Measurements from ENCODE around the gene CENPT. TPM values are rescaled to one million over a fixed set of nuclear protein-coding genes. Genes with fewer than 3 reads are reported as not detected.

The CENPT gene
- total and polyA plus RNA-seq, 10 of the 15 experiments (the other 5 are each of a cell fraction or from before 2014, with no cell fraction given), result 1.1 to 45.7 (median 24.5) TPM

DNA sequence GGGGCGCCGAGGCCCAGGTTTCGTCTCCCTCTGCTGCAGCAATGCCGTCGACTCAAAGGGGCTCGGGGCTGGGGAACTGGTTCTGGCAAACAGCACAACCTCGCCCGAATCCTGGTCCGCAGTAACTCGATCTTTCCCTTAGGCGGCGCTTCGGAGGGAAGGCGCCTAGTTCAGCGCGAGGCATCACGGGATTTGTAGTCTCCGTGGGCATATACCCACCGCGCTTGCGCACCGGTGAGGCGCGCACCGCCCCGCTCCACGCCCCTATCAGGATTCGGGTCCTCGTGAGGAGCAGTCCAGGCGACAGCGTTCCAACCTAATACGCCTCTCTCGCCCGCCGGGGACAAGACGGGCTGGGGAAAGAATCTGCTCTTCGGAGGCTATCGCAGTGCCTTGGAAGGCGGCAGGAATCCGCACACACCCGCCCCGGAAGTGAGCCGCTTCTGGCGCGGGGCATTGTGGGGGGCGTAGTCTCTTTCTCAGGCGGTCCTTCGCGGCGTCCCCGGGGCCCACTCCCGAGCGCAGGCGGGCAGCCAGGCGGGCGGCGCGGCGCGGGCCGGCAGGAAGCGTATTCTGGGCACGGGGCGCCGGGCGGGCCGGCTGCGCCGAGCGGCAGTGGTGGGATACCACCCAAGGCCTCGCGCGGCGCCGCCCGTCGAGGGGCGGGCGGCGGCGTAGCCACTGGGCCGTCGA, 5.5 kb downstream of the CENPT start, which contains the start of gene THAP11:
Gene THAP11 (plus strand): TSS at position 505 of the 693 bp plus-strand sequence. CDS start 235 bp downstream, outside the sequence.
- WGBS (ENCODE audit: insufficient coverage, insufficient replicate concordance, low lambda C conversion rate, missing lambda C conversion rate), result under 1% methylated on average over 78 of the region's 83 CpGs
- intact Hi-C loops (cut with micrococcal nuclease; ENCODE audit: unreplicated experiment), result no loop called here
- no TSS peak for BruUV-seq (replicated peaks)
- DNase-seq (ENCODE audit: low read depth, low spot score), result peak; percentile 79
- POLR2A ChIA-PET, result interaction anchor here (0.7 kb wide), 1 partner anchor 276 kb away, joined by 3 read pairs; no protein-coding TSS in a partner anchor
- CTCF ChIA-PET, result interaction anchor here (0.9 to 1.6 kb wide), 5 partner anchors 9 to 94 kb away, joined by 3 to 5 read pairs (median 5); partner anchors contain the start of gene PSMB10
- Histone ChIP-seq H3K79me2 (ENCODE audit: control insufficient read depth, insufficient read depth, low read length) (peaks cover 32% of the 10 kb centered on the region), H3K4me3 (peak within 1 kb of the TSS; percentile 96), H3K27ac (ENCODE audit: control insufficient read depth, insufficient read depth) (peak within 1 kb of the TSS; percentile 97), H3K27me3 (replicated peaks in 1 of 2; ENCODE audit: control insufficient read depth in 2 of 2, insufficient read depth in 2 of 2, low read length in 1 of 2) (no peaks in the 10 kb centered on the region), H3K4me1 (ENCODE audit: control insufficient read depth, insufficient read depth, low read length) (peaks cover 23% of the 10 kb centered on the region), H3K9me3 (replicated peaks; ENCODE audit: control insufficient read depth, insufficient read depth, low read length) (no peaks in the 10 kb centered on the region), H2AFZ (ENCODE audit: control insufficient read depth, low read depth, low read length) (peak within 1 kb of the TSS; percentile 100), H3K36me3 (ENCODE audit: control insufficient read depth in 2 of 2, insufficient read depth in 2 of 2, low read length in 1 of 2) (peaks cover 0 to 4% of the 10 kb centered on the region in 2 experiments; a peak in 1 of 4 replicates), H3K4me2 (ENCODE audit: control insufficient read depth, insufficient read depth) (peak within 1 kb of the TSS; percentile 93), H3K9ac (ENCODE audit: control insufficient read depth, insufficient read depth, low read length) (peak within 1 kb of the TSS; percentile 91), H4K20me1 (ENCODE audit: control insufficient read depth, insufficient read depth) (no peaks in the 10 kb centered on the region)
- ATAC-seq, result peak; percentile 54
- SMC1A ChIA-PET (ENCODE audit: uncharacterized antibody, unreplicated experiment), result no interaction called here
- peak; percentile 93 for FAIRE-seq
- in situ Hi-C loops (cut with MboI), result no loop called here
- RAD21 ChIA-PET (ENCODE audit: unreplicated experiment), result no interaction called here
- TF ChIP-seq JUND (IDR thresholded peaks at IDR 0.05; ENCODE audit: low read depth, low read length), result 0 out of 2 replicates have a peak, but pooled peaks have one; percentile 18
- TF ChIP-seq, protein P1, sequence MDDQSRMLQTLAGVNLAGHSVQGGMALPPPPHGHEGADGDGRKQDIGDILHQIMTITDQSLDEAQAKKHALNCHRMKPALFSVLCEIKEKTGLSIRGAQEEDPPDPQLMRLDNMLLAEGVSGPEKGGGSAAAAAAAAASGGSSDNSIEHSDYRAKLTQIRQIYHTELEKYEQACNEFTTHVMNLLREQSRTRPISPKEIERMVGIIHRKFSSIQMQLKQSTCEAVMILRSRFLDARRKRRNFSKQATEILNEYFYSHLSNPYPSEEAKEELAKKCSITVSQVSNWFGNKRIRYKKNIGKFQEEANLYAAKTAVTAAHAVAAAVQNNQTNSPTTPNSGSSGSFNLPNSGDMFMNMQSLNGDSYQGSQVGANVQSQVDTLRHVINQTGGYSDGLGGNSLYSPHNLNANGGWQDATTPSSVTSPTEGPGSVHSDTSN (IDR thresholded peaks at IDR 0.05; ENCODE audit: insufficient replicate concordance, low read depth, low read length), result no peak
- TF ChIP-seq, protein P2, sequence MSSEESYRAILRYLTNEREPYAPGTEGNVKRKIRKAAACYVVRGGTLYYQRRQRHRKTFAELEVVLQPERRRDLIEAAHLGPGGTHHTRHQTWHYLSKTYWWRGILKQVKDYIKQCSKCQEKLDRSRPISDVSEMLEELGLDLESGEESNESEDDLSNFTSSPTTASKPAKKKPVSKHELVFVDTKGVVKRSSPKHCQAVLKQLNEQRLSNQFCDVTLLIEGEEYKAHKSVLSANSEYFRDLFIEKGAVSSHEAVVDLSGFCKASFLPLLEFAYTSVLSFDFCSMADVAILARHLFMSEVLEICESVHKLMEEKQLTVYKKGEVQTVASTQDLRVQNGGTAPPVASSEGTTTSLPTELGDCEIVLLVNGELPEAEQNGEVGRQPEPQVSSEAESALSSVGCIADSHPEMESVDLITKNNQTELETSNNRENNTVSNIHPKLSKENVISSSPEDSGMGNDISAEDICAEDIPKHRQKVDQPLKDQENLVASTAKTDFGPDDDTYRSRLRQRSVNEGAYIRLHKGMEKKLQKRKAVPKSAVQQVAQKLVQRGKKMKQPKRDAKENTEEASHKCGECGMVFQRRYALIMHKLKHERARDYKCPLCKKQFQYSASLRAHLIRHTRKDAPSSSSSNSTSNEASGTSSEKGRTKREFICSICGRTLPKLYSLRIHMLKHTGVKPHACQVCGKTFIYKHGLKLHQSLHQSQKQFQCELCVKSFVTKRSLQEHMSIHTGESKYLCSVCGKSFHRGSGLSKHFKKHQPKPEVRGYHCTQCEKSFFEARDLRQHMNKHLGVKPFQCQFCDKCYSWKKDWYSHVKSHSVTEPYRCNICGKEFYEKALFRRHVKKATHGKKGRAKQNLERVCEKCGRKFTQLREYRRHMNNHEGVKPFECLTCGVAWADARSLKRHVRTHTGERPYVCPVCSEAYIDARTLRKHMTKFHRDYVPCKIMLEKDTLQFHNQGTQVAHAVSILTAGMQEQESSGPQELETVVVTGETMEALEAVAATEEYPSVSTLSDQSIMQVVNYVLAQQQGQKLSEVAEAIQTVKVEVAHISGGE (CRISPR knock-in tag; IDR thresholded peaks at IDR 0.05), result no peak
- TF ChIP-seq DPF2 (IDR thresholded peaks at IDR 0.05), result peak; percentile 49
- peak; percentile 85 for TF ChIP-seq LARP7 (IDR thresholded peaks at IDR 0.05)
- TF ChIP-seq BHLHE40 (IDR thresholded peaks at IDR 0.05; ENCODE audit: borderline replicate concordance in 1 of 2, low read depth in 2 of 2, low read length in 1 of 2), result 0 out of 4 replicates have a peak, but pooled peaks of 1 of the 2 experiments have one; percentile 11
- peak; percentile 49 for TF ChIP-seq RELA (IDR thresholded peaks at IDR 0.05; ENCODE audit: borderline replicate concordance, partially characterized antibody)
- peak; percentile 58 for TF ChIP-seq POLR2A (IDR thresholded peaks at IDR 0.05; ENCODE audit: low read depth, low read length)
- peak; percentile 47; the same call in 1 of the 2 replicates for TF ChIP-seq STAT1 (conservative IDR thresholded peaks at IDR 0.05)
- TF ChIP-seq, protein P3, sequence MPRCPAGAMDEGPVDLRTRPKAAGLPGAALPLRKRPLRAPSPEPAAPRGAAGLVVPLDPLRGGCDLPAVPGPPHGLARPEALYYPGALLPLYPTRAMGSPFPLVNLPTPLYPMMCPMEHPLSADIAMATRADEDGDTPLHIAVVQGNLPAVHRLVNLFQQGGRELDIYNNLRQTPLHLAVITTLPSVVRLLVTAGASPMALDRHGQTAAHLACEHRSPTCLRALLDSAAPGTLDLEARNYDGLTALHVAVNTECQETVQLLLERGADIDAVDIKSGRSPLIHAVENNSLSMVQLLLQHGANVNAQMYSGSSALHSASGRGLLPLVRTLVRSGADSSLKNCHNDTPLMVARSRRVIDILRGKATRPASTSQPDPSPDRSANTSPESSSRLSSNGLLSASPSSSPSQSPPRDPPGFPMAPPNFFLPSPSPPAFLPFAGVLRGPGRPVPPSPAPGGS (IDR thresholded peaks at IDR 0.05; ENCODE audit: borderline replicate concordance, insufficient read depth, low read depth, low read length, poor library complexity, severe bottlenecking), result no peak
- TF ChIP-seq SMAD1 (IDR thresholded peaks at IDR 0.05; ENCODE audit: low read depth, partially characterized antibody), result no peak
- TF ChIP-seq RB1 (IDR thresholded peaks at IDR 0.05; ENCODE audit: borderline replicate concordance), result peak; percentile 28; the same call in 1 of the 2 replicates
- 0 out of 2 replicates have a peak, but pooled peaks have one; percentile 21 for TF ChIP-seq NBN (IDR thresholded peaks at IDR 0.05)
- TF ChIP-seq ZNF24 (IDR thresholded peaks at IDR 0.05), result no peak; the same call in 1 of the 2 replicates
- peak; percentile 93 for TF ChIP-seq HCFC1 (IDR thresholded peaks at IDR 0.05; ENCODE audit: low read length)
- TF ChIP-seq ZNF622 (IDR thresholded peaks at IDR 0.05), result no peak
- peak; percentile 90 for TF ChIP-seq NRF1 (conservative IDR thresholded peaks at IDR 0.05; ENCODE audit: low read depth, low read length)

Data from GM12878 (cell line).